Iris pigment epithelial cell (primary cell): Measurements from ENCODE around the gene FBN2.
A peak's percentile ranks its signal among the peaks of the same experiment; 100 is the strongest.

Experiments used
- DNase-seq: peaks from one replicate; pipeline ENCODE4 v3.0.0-alpha.2; 2011; ENCODE audit warnings: low read depth

FBN2 gene

GRCh38 chr5:128538000-128538249 is at the start of gene FBN2:
FBN2 (minus strand) TSS chr5:128538245; CDS start chr5:128537603, 642 bp downstream.
- no peak for DNase-seq

GRCh38 chr5:128587275-128587674 is 49.2 kb upstream of the FBN2 start:
- no peak for DNase-seq

DNA sequence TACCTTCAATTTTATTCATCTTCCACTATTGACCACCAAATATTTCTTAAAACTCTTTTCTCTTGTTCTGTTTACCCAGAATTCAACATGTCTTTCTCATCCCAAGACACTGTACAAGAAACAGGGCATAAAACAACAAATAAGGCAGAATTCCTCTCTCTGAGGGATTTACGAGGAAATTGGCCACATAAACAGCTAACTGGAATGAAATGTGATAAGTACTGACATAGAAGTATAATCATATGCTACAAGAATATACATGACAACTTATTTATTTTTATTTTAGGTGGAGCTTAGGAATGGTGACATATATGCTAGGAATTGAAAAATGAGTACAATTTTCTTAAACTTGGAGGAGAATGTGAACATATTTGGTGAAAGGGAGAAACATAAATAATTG is 48.8 kb upstream of the FBN2 start:
- no peak for DNase-seq

- DNase-seq, result peak; percentile 38
Measured at GRCh38 chr5:128579639-128580038, 41.6 kb upstream of the FBN2 start.

- peak; percentile 92 for DNase-seq
Measured at GRCh38 chr5:128579093-128579492, 41.0 kb upstream of the FBN2 start.

DNA sequence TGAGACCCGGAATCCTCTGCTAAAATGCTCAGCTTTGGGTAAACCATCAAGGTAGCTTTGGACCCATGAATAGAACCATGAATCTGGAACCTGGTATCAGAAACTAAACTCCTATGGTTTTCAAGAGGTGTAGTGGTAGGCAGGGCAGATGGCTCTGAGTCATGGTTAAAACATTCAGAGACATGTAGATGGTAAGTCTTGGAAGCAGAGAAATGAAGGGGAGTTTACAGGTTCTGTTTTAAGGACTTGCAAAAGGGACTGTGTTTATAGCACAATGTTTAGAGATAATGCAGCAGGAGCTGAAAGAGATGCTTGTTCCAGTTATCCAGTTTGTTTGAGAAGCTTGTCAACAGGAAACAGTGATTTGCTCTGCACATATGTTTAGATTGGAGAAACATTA is 36.0 kb upstream of the FBN2 start:
- peak; percentile 71 for DNase-seq

- DNase-seq, result peak; percentile 39
Measured at GRCh38 chr5:128572930-128573319, 34.9 kb upstream of the FBN2 start.

DNA sequence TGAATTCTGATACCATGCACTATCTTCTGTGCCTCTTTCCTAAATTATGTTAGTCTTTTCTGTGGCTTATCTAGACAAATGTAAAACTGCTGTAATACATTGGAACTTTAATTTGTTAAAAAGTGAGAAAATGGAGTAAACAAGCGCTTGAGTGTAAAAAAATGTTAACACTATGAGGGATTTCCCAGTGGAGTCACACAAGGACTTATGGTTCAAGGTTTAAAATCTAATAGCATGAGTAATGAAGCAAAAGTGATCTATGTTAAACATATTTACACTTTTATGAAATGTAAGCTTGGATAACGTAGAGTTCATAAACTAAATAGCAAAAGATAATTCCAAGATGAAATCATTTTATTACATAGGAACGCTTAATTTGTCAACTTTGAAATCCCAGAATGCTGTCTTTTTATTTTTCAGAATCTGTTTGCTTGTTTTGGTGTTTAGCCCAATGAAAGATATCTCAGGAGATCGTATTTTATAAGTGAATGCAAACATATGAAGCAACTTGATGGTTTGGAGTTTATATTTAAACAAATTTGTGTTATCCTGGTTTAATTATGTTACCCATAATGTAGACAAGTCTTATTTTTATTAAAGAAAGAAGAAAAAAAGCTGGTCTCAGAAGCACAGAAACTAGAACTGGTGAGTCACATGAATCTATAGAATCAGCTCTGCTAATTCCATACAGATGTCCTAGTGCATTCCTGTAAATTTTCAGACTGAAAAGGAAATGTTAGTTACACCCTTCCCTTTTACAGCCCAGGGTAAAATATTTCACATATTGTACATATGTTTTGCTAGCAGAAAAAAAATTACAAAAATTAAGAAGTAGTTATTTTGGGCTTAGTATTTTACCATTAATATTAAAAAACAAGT is 34.2 kb upstream of the FBN2 start:
- DNase-seq, result peak; percentile 74

GRCh38 chr5:128566178-128566577 is 28.1 kb upstream of the FBN2 start:
- no peak for DNase-seq

GRCh38 chr5:128559300-128560297 is 21.6 kb upstream of the FBN2 start:
- DNase-seq, result peak; percentile 76

DNA sequence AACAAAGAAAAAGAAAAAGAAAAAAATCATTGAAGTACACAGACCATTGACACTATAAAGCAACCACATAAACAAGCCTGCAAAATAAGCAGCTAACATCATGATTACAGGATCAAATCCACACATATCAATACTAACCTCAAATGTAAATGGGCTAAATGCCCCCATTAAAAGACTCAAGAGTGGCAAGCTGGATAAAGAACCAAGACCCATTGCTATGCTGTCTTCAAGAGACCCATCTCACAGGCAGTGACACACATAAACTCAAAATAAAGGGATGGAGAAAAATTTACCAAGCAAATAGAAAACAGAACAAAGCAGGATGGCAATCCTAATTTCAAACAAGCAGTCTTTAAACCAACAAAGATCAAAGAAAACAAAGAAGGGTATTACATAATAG is 15.7 kb upstream of the FBN2 start:
- DNase-seq, result no peak

DNA sequence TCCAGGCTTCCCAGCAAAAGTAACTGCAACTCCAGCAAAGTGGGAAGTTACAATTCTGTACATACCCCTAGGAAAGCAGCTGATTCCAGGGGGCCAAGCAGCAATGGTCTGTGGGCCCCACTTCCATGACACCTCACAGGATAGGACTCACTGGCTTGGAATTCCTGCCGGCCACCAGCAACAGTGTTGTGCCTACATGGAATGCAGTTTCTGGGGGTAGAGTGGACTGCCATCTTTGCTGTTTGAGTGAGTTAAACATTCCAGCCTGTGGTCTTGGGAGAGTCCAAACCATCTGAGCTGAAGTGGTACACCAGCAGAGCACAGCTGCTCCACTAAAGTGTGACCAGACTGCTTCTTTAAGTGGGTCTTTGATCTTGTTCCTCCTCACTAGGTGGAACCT is 13.4 kb upstream of the FBN2 start:
- peak; percentile 44 for DNase-seq

GRCh38 chr5:128549496-128549895 is 11.5 kb upstream of the FBN2 start:
- DNase-seq, result no peak

GRCh38 chr5:128546658-128547281 is 8.7 kb upstream of the FBN2 start:
- no peak for DNase-seq

DNA sequence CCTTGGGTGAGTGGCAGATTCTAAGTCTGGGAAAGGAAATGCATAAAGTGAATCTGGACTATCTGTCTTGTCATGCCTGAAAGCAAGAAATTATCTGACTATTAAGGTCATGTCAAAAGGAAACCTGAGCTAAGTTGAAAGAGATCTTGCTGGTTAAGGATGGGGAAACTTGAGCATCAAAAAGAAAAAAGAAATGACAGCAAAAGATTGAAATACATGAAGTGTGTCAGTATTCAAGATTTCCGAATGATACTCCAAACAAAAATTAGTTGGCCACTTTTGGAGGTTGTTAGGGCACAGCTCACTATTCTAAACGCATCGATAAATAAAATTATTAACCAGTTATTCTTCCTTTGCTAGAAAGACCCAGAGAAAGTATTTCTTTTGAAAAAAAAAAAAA is 3.3 kb upstream of the FBN2 start:
- DNase-seq, result no peak

DNA sequence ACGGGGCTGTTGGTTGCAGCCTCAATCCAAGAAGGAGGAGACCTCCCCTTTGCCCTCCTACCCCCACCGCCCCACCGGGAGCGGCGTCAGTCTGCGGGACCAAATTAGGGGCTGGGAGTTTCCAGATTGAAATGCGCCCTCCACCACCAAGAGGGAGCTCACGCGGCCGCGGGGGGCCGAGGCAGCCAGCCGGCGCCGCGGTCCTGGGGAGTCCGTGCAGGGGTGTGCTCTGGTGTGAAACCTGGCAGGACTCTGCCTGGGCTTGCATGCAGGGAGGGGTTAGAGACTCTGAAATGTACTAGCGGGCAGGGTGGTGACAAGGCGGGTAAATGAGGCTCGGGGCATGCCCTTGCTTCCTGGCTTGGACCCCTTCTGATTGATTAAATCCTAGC is 989 bp upstream of the FBN2 start:
- DNase-seq, result peak; percentile 54

- DNase-seq, result peak; percentile 96
Measured at GRCh38 chr5:128538250-128539037, 399 bp upstream of the FBN2 start.

DNA sequence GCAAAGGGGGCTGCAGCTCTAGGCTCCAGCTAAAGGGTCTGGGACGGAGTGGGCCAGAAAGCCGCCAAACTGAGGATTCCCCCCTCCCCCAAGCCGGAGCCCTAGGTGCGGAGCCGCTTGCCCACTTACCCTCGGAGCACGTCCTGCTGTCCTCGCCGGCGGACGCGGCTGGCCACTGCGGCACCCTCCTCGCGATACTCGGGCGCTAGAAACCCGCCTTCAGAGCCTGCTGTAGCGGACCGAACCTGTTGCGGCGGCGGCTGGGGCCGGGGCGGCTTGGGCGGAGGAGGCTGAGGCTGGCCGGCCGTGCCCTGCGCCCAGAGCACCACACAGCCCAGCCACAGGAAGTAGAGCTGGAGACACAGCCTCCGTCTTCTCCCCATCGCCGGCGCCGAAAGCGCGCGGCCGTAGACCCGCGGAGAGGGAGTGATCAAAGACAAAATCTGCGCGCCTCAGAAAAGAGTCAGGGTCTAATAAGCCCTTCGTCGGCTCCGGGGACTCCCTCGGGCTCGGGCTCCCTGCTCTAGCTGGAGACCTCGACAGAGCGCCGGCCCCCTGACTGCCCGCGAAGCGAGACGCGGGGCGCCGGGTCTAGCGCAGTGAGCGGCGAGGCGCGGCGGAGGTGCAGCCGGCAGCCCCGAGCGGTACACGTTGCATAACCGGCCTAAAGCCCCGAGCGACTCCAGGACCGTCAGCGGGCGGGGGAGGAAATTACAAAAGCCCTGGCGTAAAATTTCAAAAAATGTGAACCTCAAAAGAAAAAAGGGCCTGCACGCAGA is 635 bp downstream of the FBN2 start:
- DNase-seq, result peak; percentile 83

GRCh38 chr5:128536254-128537220 is 1.5 kb downstream of the FBN2 start:
- peak; percentile 68 for DNase-seq

- DNase-seq, result peak; percentile 29
Measured at GRCh38 chr5:128535251-128535650, 2.8 kb downstream of the FBN2 start.
